Measurements from ENCODE around the gene CBX4. TPM values are rescaled to one million over a fixed set of nuclear protein-coding genes. Genes with fewer than 3 reads are reported as not detected.

Gene CBX4
- total and polyA plus RNA-seq, 2 of the 13 experiments (the other 11 are each of a cell fraction or from before 2014, with no cell fraction given) = 25.8 to 50.8 TPM

GRCh38 chr17:79843816-79844800 is 4.9 kb upstream of the CBX4 start (continued):
- TF ChIP-seq PHF21A (CRISPR knock-in tag; IDR thresholded peaks at IDR 0.05) = no peak; the same call in 1 of the 2 replicates
- TF ChIP-seq MLX (CRISPR knock-in tag; IDR thresholded peaks at IDR 0.05) = no peak
- TF ChIP-seq ZHX1 (CRISPR knock-in tag; IDR thresholded peaks at IDR 0.05; ENCODE audit: low read depth) = peak; percentile 87
- peak; percentile 95 for TF ChIP-seq ZNF556 (CRISPR knock-in tag; IDR thresholded peaks at IDR 0.05; ENCODE audit: borderline replicate concordance)
- no peak for TF ChIP-seq ADNP (CRISPR knock-in tag; IDR thresholded peaks at IDR 0.05)
- TF ChIP-seq MTF1 (CRISPR knock-in tag; IDR thresholded peaks at IDR 0.05) = no peak
- no peak for TF ChIP-seq ZNF124 (CRISPR knock-in tag; IDR thresholded peaks at IDR 0.05)
- no peak for TF ChIP-seq USF2 (IDR thresholded peaks at IDR 0.05; ENCODE audit: low read depth, low read length)
- TF ChIP-seq USF2 (CRISPR knock-in tag; IDR thresholded peaks at IDR 0.05; ENCODE audit: borderline replicate concordance) = no peak; the same call in 1 of the 2 replicates
- TF ChIP-seq EHMT2 (IDR thresholded peaks at IDR 0.05; ENCODE audit: borderline replicate concordance, low read depth, low read length) = no peak
- peak; percentile 56 for TF ChIP-seq RARA (CRISPR knock-in tag; IDR thresholded peaks at IDR 0.05)
- TF ChIP-seq STAT5B (CRISPR knock-in tag; IDR thresholded peaks at IDR 0.05) = no peak
- no peak for TF ChIP-seq FOXK2 (IDR thresholded peaks at IDR 0.05)
- 0 out of 2 replicates have a peak, but pooled peaks have one; percentile 10 for TF ChIP-seq NFE2 (CRISPR knock-in tag; IDR thresholded peaks at IDR 0.05)
- TF ChIP-seq HNRNPUL1 (IDR thresholded peaks at IDR 0.05; ENCODE audit: low read depth, low read length) = no peak
- TF ChIP-seq TEAD2 (CRISPR knock-in tag; IDR thresholded peaks at IDR 0.05) = no peak
- no peak for TF ChIP-seq FIP1L1 (IDR thresholded peaks at IDR 0.05; ENCODE audit: borderline replicate concordance, insufficient read depth, low read depth, low read length)
- peak; percentile 22; the same call in 1 of the 2 replicates for TF ChIP-seq SSRP1 (CRISPR knock-in tag; IDR thresholded peaks at IDR 0.05)
- TF ChIP-seq KDM6A (CRISPR knock-in tag; IDR thresholded peaks at IDR 0.05; ENCODE audit: low read depth) = no peak; the same call in 1 of the 2 replicates
- TF ChIP-seq ZNF333 (CRISPR knock-in tag; IDR thresholded peaks at IDR 0.05; ENCODE audit: borderline replicate concordance) = peak; percentile 67; the same call in 1 of the 2 replicates
- TF ChIP-seq CCDC6 (CRISPR knock-in tag; IDR thresholded peaks at IDR 0.05) = peak; percentile 94
- no peak for TF ChIP-seq ZNF660 (CRISPR knock-in tag; IDR thresholded peaks at IDR 0.05; ENCODE audit: borderline replicate concordance, low read depth)
- TF ChIP-seq IKZF4 (CRISPR knock-in tag; IDR thresholded peaks at IDR 0.05; ENCODE audit: borderline replicate concordance, low read depth, not compliant biosample characterization) = no peak
- TF ChIP-seq HDAC2 (CRISPR knock-in tag; IDR thresholded peaks at IDR 0.05) = peak; percentile 53; the same call in 1 of the 2 replicates
- peak; percentile 82 for TF ChIP-seq ZNF746 (CRISPR knock-in tag; IDR thresholded peaks at IDR 0.05)
